ENCODE data around the gene BCL11B.

Gene BCL11B

DNA sequence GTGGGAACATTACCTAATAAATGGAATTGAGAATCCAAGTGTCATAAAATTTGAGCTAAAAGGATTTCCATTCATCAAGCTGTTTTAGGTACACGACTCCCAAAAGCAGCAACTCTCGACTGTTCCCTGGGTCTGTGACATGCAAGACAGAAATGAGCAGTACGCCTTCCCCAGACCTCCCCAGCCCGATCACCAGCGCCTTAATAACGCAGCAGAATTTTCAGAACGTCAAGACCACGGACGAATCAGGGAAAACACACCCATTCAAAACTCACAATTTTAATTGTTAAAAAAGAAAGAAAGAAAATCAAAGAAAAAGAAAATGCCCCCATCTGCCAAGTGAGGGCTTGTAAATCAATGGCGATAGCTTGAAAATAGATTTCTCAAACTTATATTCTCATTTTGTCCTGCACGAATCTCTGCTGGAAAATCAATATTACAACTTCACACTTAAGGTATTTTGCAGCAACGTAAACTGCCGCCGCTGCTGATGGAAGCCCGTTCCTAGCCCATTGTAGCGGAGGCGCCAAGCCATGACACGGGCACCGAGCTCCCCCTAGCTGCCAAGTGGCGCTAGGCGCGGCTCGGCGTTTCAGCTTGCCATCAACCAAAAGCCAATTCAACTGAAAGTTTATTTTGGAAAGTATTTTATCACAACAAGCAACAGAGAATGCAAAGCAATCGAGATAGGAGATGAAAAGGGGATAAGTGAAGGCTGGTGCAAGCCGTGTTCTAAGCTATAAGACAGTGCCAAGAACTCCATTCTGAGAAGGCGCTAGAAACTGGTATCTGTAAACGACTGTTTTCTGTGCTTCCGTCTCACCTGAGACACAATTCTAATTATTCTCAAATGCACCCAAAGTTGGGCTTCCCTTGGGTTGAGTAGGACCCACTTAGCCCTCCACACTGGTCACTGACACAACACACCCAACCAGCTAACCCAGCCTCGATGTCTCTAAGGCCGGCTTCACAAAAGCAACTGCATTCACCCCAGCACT is 5.5 kb downstream of the BCL11B start:
- Mint-ChIP-seq H3K4me1 (ENCODE audit: low read depth) (peaks cover 76% of the 10 kb centered on the region), H3K27me3 (peaks cover 12% of the 10 kb centered on the region), H3K9me3 (no peaks in the 10 kb centered on the region), H3K36me3 (ENCODE audit: low read depth) (peaks cover 49% of the 10 kb centered on the region), H3K4me3 (peak overlapping the region; percentile 88), H3K27ac (peak overlapping the region; percentile 99)

DNA sequence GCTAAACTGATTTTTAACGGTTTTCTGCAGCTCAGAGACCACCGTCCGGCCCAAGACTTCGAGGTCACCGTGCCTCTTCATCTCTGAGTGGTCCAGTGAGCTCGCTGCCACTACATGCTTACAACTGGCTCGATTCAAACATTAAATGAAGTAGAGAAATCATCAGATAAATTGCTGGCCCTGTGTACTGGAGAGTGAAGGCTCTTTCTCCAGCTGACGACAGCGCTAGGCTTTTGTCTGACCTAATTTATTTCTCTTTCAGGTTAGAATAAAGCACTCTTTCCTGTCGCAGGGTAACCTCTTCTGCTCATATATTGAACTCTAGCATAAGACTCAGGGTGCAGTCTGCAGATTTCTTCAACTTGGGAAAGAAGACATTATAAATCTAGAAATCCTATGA is 6.4 kb downstream of the BCL11B start:
- peaks cover 9% of the 10 kb centered on the region for H3K27me3 Mint-ChIP-seq
- peak overlapping the region; percentile 88 for H3K4me3 Mint-ChIP-seq
- H3K4me1 Mint-ChIP-seq (ENCODE audit: low read depth): peaks cover 83% of the 10 kb centered on the region
- H3K9me3 Mint-ChIP-seq: no peaks in the 10 kb centered on the region
- H3K36me3 Mint-ChIP-seq (ENCODE audit: low read depth): peaks cover 48% of the 10 kb centered on the region
- peak overlapping the region; percentile 99 for H3K27ac Mint-ChIP-seq

DNA sequence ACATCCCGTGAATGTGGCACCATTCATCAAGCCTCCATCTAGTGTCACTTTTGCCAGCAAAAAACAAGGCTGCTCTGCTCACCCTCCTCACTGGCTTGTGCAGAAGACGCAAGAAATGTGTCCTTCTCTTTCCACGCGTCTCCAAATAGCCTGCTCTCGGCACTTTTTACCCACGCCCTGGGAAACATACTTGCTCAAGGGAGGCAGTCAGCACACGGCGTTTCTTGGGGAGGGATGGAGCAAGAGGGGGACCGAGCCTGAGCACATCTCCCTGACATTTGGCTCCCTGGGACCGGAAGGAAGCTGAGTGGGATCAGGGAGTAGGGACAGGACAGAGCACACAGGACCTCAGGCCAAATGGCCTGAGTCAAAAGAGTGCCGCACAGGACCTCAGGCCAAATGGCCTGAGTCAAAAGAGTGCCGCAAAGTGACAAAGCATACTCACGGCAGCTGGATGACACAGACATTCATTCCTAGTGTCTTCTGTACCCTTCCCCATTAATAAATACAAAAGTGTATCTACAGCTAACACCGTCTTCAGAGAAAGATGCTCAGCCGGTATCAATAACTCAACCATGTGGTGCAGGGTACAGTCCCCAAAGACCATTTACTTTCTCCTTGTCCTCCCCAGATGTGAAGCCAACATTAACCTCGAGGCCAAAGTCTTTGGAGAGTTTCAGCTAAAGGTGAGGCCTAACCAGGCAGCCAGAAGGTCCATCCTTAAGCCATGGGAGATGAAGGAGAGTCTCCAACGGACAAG is 7.1 kb downstream of the BCL11B start:
- H3K4me1 Mint-ChIP-seq (ENCODE audit: low read depth): peaks cover 86% of the 10 kb centered on the region
- no peaks in the 10 kb centered on the region for H3K9me3 Mint-ChIP-seq
- H3K27me3 Mint-ChIP-seq: peaks cover 5% of the 10 kb centered on the region
- peak overlapping the region; percentile 88 for H3K4me3 Mint-ChIP-seq
- H3K27ac Mint-ChIP-seq: peak overlapping the region; percentile 99
- peaks cover 47% of the 10 kb centered on the region for H3K36me3 Mint-ChIP-seq (ENCODE audit: low read depth)

DNA sequence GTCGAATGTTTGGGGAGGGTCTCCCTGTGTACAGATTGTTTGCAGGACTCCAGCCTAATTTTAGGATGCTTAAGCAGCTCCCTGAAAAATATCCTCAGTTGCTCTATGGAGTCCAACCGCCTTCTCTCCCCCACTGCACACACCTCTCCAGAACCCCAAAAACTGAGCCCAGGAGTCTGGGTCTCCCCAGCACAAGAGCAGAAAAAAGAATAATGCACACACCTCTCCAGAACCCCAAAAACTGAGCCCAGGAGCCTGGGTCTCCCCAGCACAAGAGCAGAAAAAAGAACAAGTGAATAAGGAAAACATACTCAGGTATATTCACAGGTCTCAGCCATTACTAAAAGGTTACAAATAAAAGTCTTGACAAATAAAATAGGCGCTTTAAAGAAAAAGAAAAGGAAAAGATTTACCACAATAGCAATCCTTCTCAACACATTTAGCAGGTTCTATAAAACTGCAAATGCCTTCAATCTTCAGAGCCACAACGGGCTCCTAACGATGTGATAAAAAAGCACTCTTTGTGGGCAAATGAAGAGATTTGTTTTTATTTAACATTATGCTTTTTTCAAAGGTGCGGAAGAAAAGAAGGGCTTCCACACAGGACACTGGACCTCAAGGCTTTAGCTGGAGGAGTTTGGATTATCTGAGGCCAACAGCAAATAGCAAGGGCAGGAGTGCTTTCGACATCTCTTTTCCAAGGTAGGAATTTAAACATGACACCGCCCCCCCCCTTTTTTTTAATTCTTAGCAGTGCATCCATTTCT is 8.2 kb downstream of the BCL11B start:
- no peaks in the 10 kb centered on the region for H3K9me3 Mint-ChIP-seq
- peaks cover 97% of the 10 kb centered on the region for H3K4me1 Mint-ChIP-seq (ENCODE audit: low read depth)
- H3K27ac Mint-ChIP-seq: peak overlapping the region; percentile 99
- peaks cover 5% of the 10 kb centered on the region for H3K27me3 Mint-ChIP-seq
- H3K4me3 Mint-ChIP-seq: peak overlapping the region; percentile 88
- H3K36me3 Mint-ChIP-seq (ENCODE audit: low read depth): peaks cover 51% of the 10 kb centered on the region

DNA sequence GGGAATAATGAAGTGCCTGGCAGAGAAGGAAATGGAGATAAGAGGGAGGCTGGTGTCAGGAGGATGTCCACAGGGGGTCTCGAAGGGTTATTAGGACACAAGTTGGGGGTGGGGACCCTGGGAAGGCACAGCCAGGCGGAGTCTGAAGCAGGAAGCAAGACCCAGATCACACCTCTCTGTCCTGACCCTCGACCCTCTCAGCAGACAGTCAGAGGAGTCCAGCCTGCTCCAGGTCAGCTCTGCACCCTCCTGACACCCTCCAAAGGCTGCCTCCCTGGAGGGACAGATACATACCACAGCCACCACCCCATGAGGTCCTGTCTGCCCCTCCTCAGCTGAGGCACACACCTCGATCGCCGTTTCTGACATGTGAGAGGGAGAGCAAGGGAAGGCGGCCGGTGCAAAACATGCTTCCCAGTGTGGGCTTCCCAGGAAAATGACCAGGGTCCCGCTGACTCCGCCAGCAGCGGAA is 9.0 kb downstream of the BCL11B start:
- no peaks in the 10 kb centered on the region for H3K9me3 Mint-ChIP-seq
- H3K4me3 Mint-ChIP-seq: peak overlapping the region; percentile 88
- peak overlapping the region; percentile 99 for H3K27ac Mint-ChIP-seq
- peaks cover 53% of the 10 kb centered on the region for H3K36me3 Mint-ChIP-seq (ENCODE audit: low read depth)
- H3K4me1 Mint-ChIP-seq (ENCODE audit: low read depth): peaks cover 100% of the 10 kb centered on the region
- peaks cover 5% of the 10 kb centered on the region for H3K27me3 Mint-ChIP-seq

DNA sequence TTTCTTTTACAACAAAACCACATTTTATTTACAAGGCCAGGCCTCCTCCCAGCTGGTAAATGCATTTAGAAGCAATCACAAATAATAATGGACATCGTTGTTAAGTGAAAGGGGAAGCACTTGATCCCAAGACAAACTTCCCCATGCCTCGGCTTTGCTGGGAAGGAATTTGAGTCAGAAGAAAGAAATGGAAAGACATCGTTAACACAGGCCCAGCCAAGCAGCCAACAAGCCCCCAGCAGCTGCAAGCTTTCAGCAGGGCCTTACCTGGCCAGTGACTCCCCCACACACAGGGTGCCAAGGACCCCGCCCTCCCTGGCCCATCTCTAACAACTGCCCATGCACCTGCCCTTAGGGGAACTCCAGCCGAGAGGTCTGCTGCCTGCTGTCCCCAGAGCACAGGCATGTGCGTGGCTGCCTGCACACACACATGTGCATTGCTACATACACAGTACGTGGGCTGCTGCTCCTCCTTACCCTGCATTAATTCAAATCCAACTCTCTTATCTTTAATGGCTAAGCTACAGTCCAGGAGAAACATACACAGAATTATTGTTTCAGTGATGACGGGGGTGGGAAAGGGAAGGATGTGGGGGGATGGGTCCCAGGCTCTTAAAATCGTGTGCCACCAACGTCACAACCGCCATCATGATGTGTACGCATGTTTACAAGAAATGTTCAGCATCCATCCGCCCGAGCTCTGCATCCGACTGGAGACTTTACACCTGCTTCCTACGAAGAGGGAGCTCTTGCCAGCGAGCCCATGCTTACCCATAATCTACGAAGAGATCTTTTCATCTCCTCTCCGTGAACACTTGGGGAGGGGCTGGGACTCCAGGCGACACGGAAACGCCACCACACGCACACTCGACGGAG is 9.8 kb downstream of the BCL11B start:
- no peaks in the 10 kb centered on the region for H3K27me3 Mint-ChIP-seq
- H3K4me1 Mint-ChIP-seq (ENCODE audit: low read depth): peaks cover 100% of the 10 kb centered on the region
- peaks cover 54% of the 10 kb centered on the region for H3K36me3 Mint-ChIP-seq (ENCODE audit: low read depth)
- peak overlapping the region; percentile 99 for H3K27ac Mint-ChIP-seq
- H3K9me3 Mint-ChIP-seq: no peaks in the 10 kb centered on the region
- H3K4me3 Mint-ChIP-seq: peak overlapping the region; percentile 88

DNA sequence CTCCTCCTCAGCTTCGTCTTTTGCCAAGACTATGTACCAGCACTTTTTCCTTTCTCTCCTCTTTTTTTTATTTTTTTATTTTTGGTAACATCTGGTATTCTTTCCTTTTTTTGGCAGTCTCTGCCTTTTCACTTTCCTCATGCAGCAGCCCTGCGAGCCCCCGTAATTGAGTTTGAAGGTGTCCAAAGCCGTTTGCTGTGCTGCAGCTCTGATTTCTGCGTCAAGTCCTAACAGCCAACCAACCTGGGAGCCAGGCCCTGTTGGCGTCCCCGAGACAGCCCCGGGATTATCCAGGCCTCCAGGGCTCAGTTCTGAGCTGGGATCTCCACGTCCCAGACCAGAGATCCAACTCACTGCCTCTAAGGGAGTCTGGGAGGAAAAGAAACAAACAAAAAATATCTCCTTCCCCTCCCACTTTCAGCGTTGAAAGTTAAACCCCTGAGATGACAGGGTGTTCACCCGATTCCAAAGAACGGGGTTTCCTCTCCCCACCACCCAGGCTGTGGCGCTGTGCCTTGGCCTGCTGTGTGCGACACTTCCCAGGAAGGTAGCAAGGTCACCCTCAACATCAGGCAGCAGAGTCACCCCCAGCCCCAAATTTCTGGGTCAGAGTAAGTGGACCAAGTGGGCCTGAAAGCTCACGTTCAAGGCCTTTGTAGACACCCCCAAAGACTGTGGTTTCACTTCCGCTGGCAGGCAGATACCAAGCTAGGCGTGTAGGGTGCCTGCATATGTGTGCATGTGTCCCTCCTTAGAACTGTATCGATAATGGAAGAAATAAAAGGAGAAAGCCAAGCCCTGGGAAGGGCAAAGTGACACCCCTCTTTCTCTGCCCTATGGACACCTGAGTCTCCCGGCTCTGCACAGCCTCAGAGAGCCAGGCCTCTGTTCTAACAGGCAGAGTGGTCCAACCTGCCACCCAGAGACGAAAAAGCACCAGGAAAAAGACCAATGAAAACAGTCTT is 11.1 kb downstream of the BCL11B start:
- Mint-ChIP-seq H3K9me3 (no peaks in the 10 kb centered on the region), H3K27me3 (no peaks in the 10 kb centered on the region), H3K36me3 (ENCODE audit: low read depth) (peaks cover 55% of the 10 kb centered on the region), H3K4me3 (peak overlapping the region; percentile 88), H3K27ac (peak overlapping the region; percentile 99), H3K4me1 (ENCODE audit: low read depth) (peaks cover 100% of the 10 kb centered on the region)

DNA sequence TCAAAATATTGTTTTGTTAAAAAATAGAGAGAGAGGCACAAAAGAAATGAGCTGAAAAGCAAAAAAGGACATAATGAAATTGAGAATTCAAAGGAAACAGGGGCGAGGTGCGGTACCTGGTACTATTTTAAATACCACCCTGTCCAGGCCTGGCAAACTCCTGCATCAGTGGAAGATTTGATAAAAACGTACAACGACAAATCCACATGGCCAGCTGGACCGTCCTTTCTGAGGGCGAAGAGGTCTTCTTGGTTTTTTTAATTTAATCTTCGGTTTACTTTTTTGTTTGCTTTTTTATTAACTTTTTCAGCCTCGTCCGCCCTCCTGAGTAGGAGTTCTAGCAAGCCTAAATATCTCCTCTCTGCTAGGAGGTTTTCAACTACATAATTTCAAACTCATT is 11.9 kb downstream of the BCL11B start:
- Mint-ChIP-seq H3K4me1 (ENCODE audit: low read depth) (peaks cover 100% of the 10 kb centered on the region), H3K27me3 (no peaks in the 10 kb centered on the region), H3K9me3 (no peaks in the 10 kb centered on the region), H3K36me3 (ENCODE audit: low read depth) (peaks cover 54% of the 10 kb centered on the region), H3K4me3 (peak overlapping the region; percentile 88), H3K27ac (peak overlapping the region; percentile 99)

DNA sequence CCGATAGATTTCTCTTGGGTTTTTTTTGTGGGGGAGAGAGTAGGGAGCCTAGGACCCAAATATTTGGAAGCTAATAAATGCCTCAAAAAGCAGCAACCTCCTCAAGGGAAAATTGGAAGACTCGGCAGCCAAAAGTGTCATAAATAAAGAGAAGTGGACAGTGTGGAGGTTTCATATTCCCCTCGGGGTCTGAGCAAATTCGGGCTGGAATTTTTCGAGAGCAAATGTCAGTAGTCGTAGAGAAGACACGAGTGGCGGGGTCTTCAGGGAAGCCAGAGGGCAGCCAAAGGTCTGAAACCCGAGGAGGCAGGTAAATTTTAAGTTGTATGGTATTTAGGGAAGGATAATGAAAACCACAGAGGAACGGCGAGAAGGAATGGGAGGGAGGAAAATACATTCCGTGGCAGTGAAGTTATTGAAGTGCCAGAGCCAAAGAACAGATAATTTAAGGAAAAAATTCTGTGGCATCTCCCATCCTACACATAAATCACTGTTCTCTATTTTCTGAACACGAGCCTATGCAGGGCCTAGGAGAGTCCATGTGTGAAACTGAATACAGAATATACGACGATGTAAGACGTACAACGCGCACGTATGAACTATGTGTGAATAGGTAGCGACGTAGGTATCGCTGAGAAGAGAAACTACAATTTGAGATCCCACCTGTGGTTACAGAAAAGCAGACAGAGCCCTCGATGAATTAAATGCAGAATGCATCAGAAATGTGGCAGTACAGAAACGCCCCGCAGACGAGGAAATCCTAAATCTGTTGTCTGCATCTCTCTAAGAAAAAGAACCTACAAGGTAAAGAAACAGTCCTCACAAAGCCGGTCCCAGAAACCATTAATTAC is 12.9 kb downstream of the BCL11B start:
- Mint-ChIP-seq H3K4me1 (ENCODE audit: low read depth) (peaks cover 100% of the 10 kb centered on the region), H3K4me3 (peak overlapping the region; percentile 88), H3K36me3 (ENCODE audit: low read depth) (peaks cover 50% of the 10 kb centered on the region), H3K27me3 (no peaks in the 10 kb centered on the region), H3K9me3 (no peaks in the 10 kb centered on the region), H3K27ac (peak overlapping the region; percentile 99)

DNA sequence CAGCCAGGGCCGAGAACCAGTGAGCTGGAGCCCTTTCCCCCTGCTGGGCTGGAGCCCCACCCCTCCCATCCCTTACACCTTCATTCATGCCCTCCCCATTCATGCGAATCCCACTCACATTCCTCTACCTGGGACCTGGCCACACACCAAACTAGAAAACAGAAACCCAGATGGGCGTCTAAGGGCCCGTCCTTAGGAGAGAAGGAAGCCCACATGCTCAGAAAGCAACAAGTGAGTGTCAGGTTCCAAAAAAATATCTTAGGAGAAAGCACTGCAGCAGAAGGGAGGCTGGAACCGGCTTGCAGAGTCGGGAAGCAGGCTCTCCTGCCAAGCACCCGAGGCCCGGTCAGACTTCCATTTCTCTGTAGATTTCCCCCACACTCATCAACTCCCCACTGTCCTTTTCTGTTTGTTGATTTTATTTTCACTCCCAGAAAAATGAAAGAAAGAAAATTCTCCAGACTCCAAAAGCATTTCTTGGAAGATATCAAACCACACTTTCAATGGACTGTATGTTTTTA is 13.6 kb downstream of the BCL11B start:
- peak overlapping the region; percentile 88 for H3K4me3 Mint-ChIP-seq
- H3K4me1 Mint-ChIP-seq (ENCODE audit: low read depth): peaks cover 100% of the 10 kb centered on the region
- no peaks in the 10 kb centered on the region for H3K9me3 Mint-ChIP-seq
- H3K27ac Mint-ChIP-seq: peak overlapping the region; percentile 99
- H3K36me3 Mint-ChIP-seq (ENCODE audit: low read depth): peaks cover 52% of the 10 kb centered on the region
- no peaks in the 10 kb centered on the region for H3K27me3 Mint-ChIP-seq

DNA sequence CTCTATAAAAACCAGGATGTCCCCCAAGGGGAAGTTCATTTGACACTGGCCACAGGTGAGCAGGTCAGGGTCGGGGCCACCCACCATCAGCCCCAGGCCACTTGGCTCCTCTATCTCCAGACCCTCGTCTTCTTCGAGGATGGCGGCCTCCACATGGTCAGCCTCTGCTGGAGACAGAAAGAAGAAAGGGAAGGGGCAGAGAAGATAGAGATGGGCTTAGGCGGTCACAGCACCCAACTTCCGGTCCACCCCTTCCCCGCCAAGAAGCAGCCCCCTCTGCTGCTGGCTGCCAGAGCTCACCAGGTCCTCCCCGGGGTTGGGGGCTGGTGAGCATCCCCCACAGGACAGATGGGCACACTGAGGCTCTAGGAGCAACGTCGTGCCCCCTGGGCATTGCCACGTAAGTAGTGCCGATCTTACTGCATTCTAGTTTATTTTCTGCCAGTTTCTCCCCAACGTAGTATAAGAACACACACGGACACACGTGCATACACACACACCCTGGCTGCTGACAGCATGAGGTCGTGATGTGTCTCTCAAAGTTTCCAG is 14.2 kb downstream of the BCL11B start:
- Mint-ChIP-seq H3K27me3 (no peaks in the 10 kb centered on the region), H3K27ac (peak overlapping the region; percentile 99), H3K9me3 (no peaks in the 10 kb centered on the region), H3K36me3 (ENCODE audit: low read depth) (peaks cover 52% of the 10 kb centered on the region), H3K4me3 (peak overlapping the region; percentile 88), H3K4me1 (ENCODE audit: low read depth) (peaks cover 100% of the 10 kb centered on the region)

All from stimulated activated naive CD8-positive, alpha-beta T cell treated with anti-CD3 and anti-CD28 coated beads, Interleukin-15, Interleukin-2, amounts not matched to agents 100 ng/mL and 50 ng/mL, for 24 hours (primary cell).